H1 (cell line): Measurements from ENCODE around the gene CDK9. TPM values are rescaled to one million over a fixed set of nuclear protein-coding genes. Genes with fewer than 3 reads are reported as not detected.

Experiments used
- CTCF ChIA-PET: fragments of 300-600 bp; sonication (Branson Sonifier 250); formaldehyde crosslinking; loops from one replicate; lab custom pipeline; 2021; ENCODE audit not compliant: partially characterized antibody; lab: Charles Lee
- POLR2A ChIA-PET: fragments of 300-600 bp; sonication (Branson Sonifier 250); formaldehyde crosslinking; loops from one replicate; lab custom pipeline; 2021; ENCODE audit warnings: inconsistent platforms; ENCODE audit not compliant: partially characterized antibody; lab: Charles Lee
- DNase-seq, 2 experiments: peaks; one replicate each; pipeline versions ENCODE4 v3.0.0 to v3.0.0-alpha.2; 2010 to 2022; ENCODE audit warnings: low spot score in 2 of 2, low read depth in 1 of 2, mixed read lengths in 1 of 2
- FAIRE-seq: peaks from 2 replicates; lab custom pipeline; 2011; peaks lifted over from hg19 to GRCh38; lab: Jason Lieb, UNC
- H2AFZ ChIP-seq: 2 replicates; pipeline ENCODE4 v1.8.1; 2012; ENCODE audit warnings: low read length, inconsistent platforms
- H2AK5ac ChIP-seq: 2 replicates; pipeline ENCODE4 v1.6.1; 2013; ENCODE audit warnings: low read depth, low read length
- H2BK120ac ChIP-seq: replicated peaks from 2 replicates; pipeline ENCODE3; 2013; ENCODE audit warnings: low read depth, low read length, inconsistent platforms
- H2BK12ac ChIP-seq: 2 replicates; pipeline ENCODE4 v1.6.1; 2013; ENCODE audit warnings: low read depth, low read length
- H2BK15ac ChIP-seq: 2 replicates; pipeline ENCODE4 v1.6.1; 2013; ENCODE audit warnings: low read length
- H2BK20ac ChIP-seq: 2 replicates; pipeline ENCODE4 v1.6.1; 2013; ENCODE audit warnings: low read length
- H2BK5ac ChIP-seq: 2 replicates; pipeline ENCODE4 v1.6.1; 2013; ENCODE audit warnings: low read depth, low read length
- H3K14ac ChIP-seq: 2 replicates; pipeline ENCODE4 v1.6.1; 2013; ENCODE audit warnings: inconsistent platforms; ENCODE audit not compliant: insufficient read length
- H3K18ac ChIP-seq: 2 replicates; pipeline ENCODE4 v1.6.1; 2013; ENCODE audit warnings: low read length; ENCODE audit errors: extremely low read depth
- H3K23ac ChIP-seq: 2 replicates; pipeline ENCODE4 v1.6.1; 2013; ENCODE audit warnings: inconsistent platforms; ENCODE audit not compliant: insufficient read length
- H3K23me2 ChIP-seq: 2 replicates; pipeline ENCODE4 v1.6.1; 2013; ENCODE audit warnings: low read depth, low read length
- H3K27ac ChIP-seq: 2 replicates; pipeline ENCODE4 v1.6.1; 2011; ENCODE audit warnings: low read depth, low read length, inconsistent platforms
- H3K27me3 ChIP-seq, 4 experiments: replicated peaks in 1 of 4; 1 replicate in 1 of 4; 2 replicates in 3 of 4; pipeline versions ENCODE4 v1.6.1 to v1.8.1; 2011 to 2013; ENCODE audit warnings: low read length in 3 of 4, mild to moderate bottlenecking in 3 of 4, inconsistent platforms in 2 of 4, mixed read lengths in 2 of 4, moderate library complexity in 1 of 4; ENCODE audit not compliant: control insufficient read depth in 3 of 4, insufficient read depth in 3 of 4; ENCODE audit errors: extremely low read depth in 1 of 4
- H3K36me3 ChIP-seq, 4 experiments: 2 replicates each; pipeline versions ENCODE4 v1.6.1 to v1.8.1; 2011 to 2013; ENCODE audit warnings: mild to moderate bottlenecking in 4 of 4, low read length in 3 of 4, moderate library complexity in 2 of 4, control low read depth in 1 of 4, inconsistent platforms in 1 of 4; ENCODE audit not compliant: insufficient read depth in 4 of 4, control insufficient read depth in 2 of 4
- H3K4ac ChIP-seq: replicated peaks from 2 replicates; pipeline ENCODE3; 2013; ENCODE audit warnings: low read length, low read depth, mixed read lengths, inconsistent platforms; ENCODE audit not compliant: insufficient read length
- H3K4me1 ChIP-seq, 4 experiments: replicated peaks in 1 of 4; 1 replicate in 1 of 4; 2 replicates in 3 of 4; pipeline versions ENCODE4 v1.6.1 to v1.8.1; 2011 to 2013; ENCODE audit warnings: low read length in 3 of 4, inconsistent platforms in 2 of 4, mixed read lengths in 1 of 4; ENCODE audit not compliant: insufficient read depth in 4 of 4, control insufficient read depth in 3 of 4
- H3K4me2 ChIP-seq, 2 experiments: 2 replicates each; pipeline versions ENCODE4 v1.6.1 to v1.8.1; 2011 to 2013; ENCODE audit warnings: low read depth in 2 of 2, low read length in 2 of 2, control low read depth in 1 of 2, inconsistent platforms in 1 of 2, mild to moderate bottlenecking in 1 of 2; ENCODE audit not compliant: insufficient read depth in 1 of 2
- H3K4me3 ChIP-seq, 4 experiments: fragments of 200-600, 300-600 bp in 1 of 4; sonication (generic), shearing (Covaris generic), sonication (Bioruptor Twin) in 1 of 4; 2 replicates each; pipeline versions ENCODE4 v1.5.1 to v1.8.1; 2011 to 2016; ENCODE audit warnings: low read length in 4 of 4, low read depth in 3 of 4, control low read depth in 2 of 4, inconsistent platforms in 2 of 4, mild to moderate bottlenecking in 2 of 4, mixed read lengths in 1 of 4, moderate library complexity in 1 of 4; ENCODE audit not compliant: insufficient read depth in 2 of 4; ENCODE audit errors: extremely low read depth in 1 of 4
- H3K56ac ChIP-seq: replicated peaks from 2 replicates; pipeline ENCODE3; 2013; ENCODE audit warnings: low read depth, mild to moderate bottlenecking, mixed read lengths, low read length, inconsistent platforms; ENCODE audit not compliant: insufficient read length
- H3K79me1 ChIP-seq: 2 replicates; pipeline ENCODE4 v1.6.1; 2013; ENCODE audit warnings: low read depth, low read length, control low read depth
- H3K79me2 ChIP-seq, 2 experiments: 2 replicates each; pipeline versions ENCODE4 v1.6.1 to v1.8.1; 2012 to 2013; ENCODE audit warnings: low read length in 2 of 2, mild to moderate bottlenecking in 2 of 2, inconsistent platforms in 1 of 2; ENCODE audit not compliant: insufficient read depth in 2 of 2, control insufficient read depth in 1 of 2
- H3K9ac ChIP-seq, 4 experiments: replicated peaks in 1 of 4; 1 replicate in 1 of 4; 2 replicates in 3 of 4; pipeline versions ENCODE4 v1.6.1 to v1.8.1; 2011 to 2013; ENCODE audit warnings: low read depth in 3 of 4, low read length in 3 of 4, control low read depth in 2 of 4, mild to moderate bottlenecking in 2 of 4, moderate library complexity in 2 of 4, inconsistent platforms in 1 of 4; ENCODE audit errors: extremely low read depth in 1 of 4
- H3K9me3 ChIP-seq, 2 experiments: 2 replicates each; pipeline versions ENCODE4 v1.6.1 to v1.8.1; 2012 to 2013; ENCODE audit warnings: mild to moderate bottlenecking in 2 of 2, moderate library complexity in 2 of 2, control low read depth in 1 of 2, inconsistent platforms in 1 of 2, low read depth in 1 of 2, low read length in 1 of 2, mixed read lengths in 1 of 2; ENCODE audit not compliant: insufficient read depth in 2 of 2
- H4K20me1 ChIP-seq, 2 experiments: replicated peaks in 1 of 2; 2 replicates each; pipeline versions ENCODE3 to v1.8.1; 2011 to 2013; ENCODE audit warnings: inconsistent platforms in 2 of 2, low read length in 2 of 2, mild to moderate bottlenecking in 1 of 2; ENCODE audit not compliant: insufficient read depth in 2 of 2, control insufficient read depth in 1 of 2
- H4K5ac ChIP-seq: 2 replicates; pipeline ENCODE4 v1.6.1; 2013; ENCODE audit warnings: low read length, low read depth, mixed read lengths, inconsistent platforms; ENCODE audit not compliant: insufficient read length
- H4K8ac ChIP-seq: 2 replicates; pipeline ENCODE4 v1.8.0; 2013; ENCODE audit warnings: mild to moderate bottlenecking, moderate library complexity, low read length, inconsistent platforms; ENCODE audit not compliant: insufficient read depth; ENCODE audit errors: extremely low read depth
- H4K91ac ChIP-seq: replicated peaks from 2 replicates; pipeline ENCODE3; 2013; ENCODE audit warnings: low read length, mixed read lengths, inconsistent platforms; ENCODE audit not compliant: insufficient read length
- BRCA1 ChIP-seq: IDR thresholded peaks from 2 replicates; pipeline ENCODE4 v1.6.1; 2012; ENCODE audit warnings: low read depth, low read length, improper control_type of control experiment
- CBX5 ChIP-seq: fragments of 300-800, 300-1000 bp; sonication (generic); IDR thresholded peaks from 2 replicates; pipeline ENCODE4 v1.7.1; 2016; ENCODE audit warnings: antibody characterized with exemption, low read length, low read depth
- CHD1 ChIP-seq: IDR thresholded peaks from 2 replicates; pipeline ENCODE4 v1.6.1; 2012; ENCODE audit warnings: low read depth, low read length, improper control_type of control experiment
- CREB1 ChIP-seq: IDR thresholded peaks from 2 replicates; pipeline ENCODE4 v1.6.1; 2012; ENCODE audit warnings: inconsistent platforms
- CTBP2 ChIP-seq: IDR thresholded peaks from 2 replicates; pipeline ENCODE4 v1.7.0; 2011; ENCODE audit warnings: borderline replicate concordance, mild to moderate bottlenecking, moderate library complexity, mixed read lengths, low read length; ENCODE audit not compliant: insufficient read depth, insufficient read length
- GABPA ChIP-seq: IDR thresholded peaks from 2 replicates; pipeline ENCODE4 v1.6.1; 2011; ENCODE audit warnings: mild to moderate bottlenecking, low read length, moderate library complexity, borderline replicate concordance; ENCODE audit not compliant: insufficient read depth
- HDAC6 ChIP-seq: IDR thresholded peaks from one replicate; pipeline ENCODE4 v1.7.1; 2012; ENCODE audit warnings: low read depth, mild to moderate bottlenecking, inconsistent platforms, low read length, moderate library complexity
- RFX5 ChIP-seq: IDR thresholded peaks from 2 replicates; pipeline ENCODE4 v1.6.1; 2011; ENCODE audit warnings: low read depth, low read length, improper control_type of control experiment, borderline replicate concordance
- SP4 ChIP-seq: IDR thresholded peaks from 2 replicates; pipeline ENCODE4 v1.6.1; 2012; ENCODE audit warnings: low read length, inconsistent platforms
- SUZ12 ChIP-seq: fragments of 200-600 bp; sonication (generic); IDR thresholded peaks from 2 replicates; pipeline ENCODE4 v1.6.1; 2012; ENCODE audit warnings: mild to moderate bottlenecking, inconsistent platforms, low read length, moderate library complexity, mixed read lengths
- TCF12 ChIP-seq: IDR thresholded peaks from 2 replicates; pipeline ENCODE4 v1.6.1; 2011; ENCODE audit warnings: low read depth, mild to moderate bottlenecking, low read length
- ZNF274 ChIP-seq: IDR thresholded peaks from 2 replicates; pipeline ENCODE4 v1.7.0; 2012; ENCODE audit warnings: low read length, borderline replicate concordance; ENCODE audit errors: extremely low read depth
- WGBS, 2 experiments: shearing (Covaris generic) in 1 of 2; methylation state at CpG; one replicate each; pipeline versions ENCODE4 v1.1.6 to v1.1.7; 2013 to 2015; ENCODE audit warnings: low lambda C conversion rate in 2 of 2, mixed read lengths in 2 of 2, inconsistent platforms in 1 of 2, low coverage in 1 of 2, missing lambda C conversion rate in 1 of 2; ENCODE audit not compliant: insufficient replicate concordance in 2 of 2, insufficient coverage in 1 of 2, insufficient read length in 1 of 2; ENCODE audit errors: extremely low coverage in 1 of 2, missing lambda C conversion rate in 1 of 2; 5-methylcytosine and 5-hydroxymethylcytosine counted together
- polyA plus RNA-seq, 7 experiments: library from polyadenylated mRNA; depleted of rRNA in 3 of 7; stranded (reverse) in 5 of 7; unstranded in 2 of 7; fragments of >200 nt in 5 of 7; fragments of 200-250 nt in 2 of 7; gene quantifications; 1 replicate in 5 of 7; 2 replicates in 1 of 7; 4 replicates in 1 of 7; pipeline versions ENCODE4 v1.2.1 to v1.2.3, GENCODE V29; 2011 to 2013; ENCODE audit warnings: missing spikeins in 2 of 7, mixed read lengths in 2 of 7
- total RNA-seq: library from RNA; stranded (reverse); fragmentation: NEBNext Ultra II Directional; extraction: Animal tissue kit (Norgen Biotek cat#: 25700); gene quantifications from 2 replicates; pipeline ENCODE4 v1.2.1, GENCODE V29; 2021
- TF ChIP-seq, protein P1 (sequence below): IDR thresholded peaks from 2 replicates; pipeline ENCODE4 v1.6.1; 2012; ENCODE audit warnings: inconsistent platforms

Gene CDK9
- total and polyA plus RNA-seq, 2 of the 8 experiments (the other 6 are each of a cell fraction or from before 2014, with no cell fraction given), result 69.1 to 87.5 TPM

DNA sequence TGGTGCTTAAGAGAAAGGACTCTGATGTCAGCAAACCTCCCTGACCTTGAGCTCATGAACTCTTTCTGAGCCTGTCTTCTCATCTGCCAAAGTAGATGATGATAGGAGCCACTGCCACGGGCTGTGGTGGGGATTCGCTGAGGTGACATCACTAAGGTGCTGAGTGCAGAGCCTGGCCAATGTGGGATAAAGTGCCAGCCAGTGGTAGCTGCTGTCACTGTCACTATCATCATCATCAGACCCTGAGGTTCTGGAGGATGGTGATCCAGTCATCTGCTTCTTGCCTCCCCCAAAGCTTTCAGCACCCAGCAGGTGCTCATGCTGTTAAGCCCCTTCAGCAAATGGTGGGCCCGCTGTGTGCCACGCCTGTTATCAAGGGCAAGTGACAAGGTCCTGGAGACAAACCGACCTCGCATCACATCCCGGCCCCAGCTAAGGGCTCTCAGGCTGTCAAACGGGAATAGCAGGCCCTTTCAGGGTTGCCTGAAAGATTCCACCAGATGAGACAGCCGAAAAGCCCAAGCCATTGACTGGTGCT lies 23.2 kb downstream of the CDK9 start:
- FAIRE-seq (no peak), DNase-seq (no peak)
- Histone ChIP-seq H3K14ac (no peak overlapping the region), H2BK15ac (no peak overlapping the region), H3K4me3 (peak overlapping the region in 3 of 4 experiments; percentile 15 to 47 (median 19); a peak in 4 of 8 replicates), H3K23ac (no peak overlapping the region), H4K5ac (no peak overlapping the region), H2AFZ (no peak overlapping the region), H3K4ac (no peak overlapping the region), H4K91ac (no peak overlapping the region), H4K20me1 (peaks cover 2 to 19% of the 10 kb centered on the region in 2 experiments), H3K4me2 (peak overlapping the region; percentile 33 to 69), H3K23me2 (peaks cover 2% of the 10 kb centered on the region; the same call in 1 of the 2 replicates), H3K9me3 (no peaks in the 10 kb centered on the region), H3K36me3 (peaks cover 15 to 28% (median 24%) of the 10 kb centered on the region in 4 experiments; a peak in 7 of 8 replicates), H3K27me3 (no peaks in the 10 kb centered on the region), H3K79me1 (peaks cover 7% of the 10 kb centered on the region), H3K79me2 (peaks cover 0 to 5% of the 10 kb centered on the region in 2 experiments; a peak in 2 of 4 replicates), H2BK5ac (no peak overlapping the region; the same call in 1 of the 2 replicates), H2AK5ac (no peak overlapping the region), H4K8ac (0 out of 2 replicates have a peak overlapping the region, but pooled peaks have one; percentile 64), H3K9ac (peak overlapping the region in 2 of 4 experiments; percentile 26 to 53; a peak in 2 of 7 replicates), H2BK20ac (no peak overlapping the region), H2BK12ac (no peak overlapping the region), H3K4me1 (peaks cover 0 to 10% (median 8%) of the 10 kb centered on the region in 4 experiments; a peak in 5 of 7 replicates), H3K27ac (no peak overlapping the region), H3K56ac (no peak overlapping the region), H2BK120ac (no peak overlapping the region), H3K18ac (no peak overlapping the region)
- WGBS, 2 experiments, result 78% methylated on average over 9 of the region's 9 CpGs; no CpG with 5 or more reads in 1 of the 2 experiments
- TF ChIP-seq CREB1 (no peak), CBX5 (no peak), SP4 (no peak), TCF12 (no peak), HDAC6 (no peak), GABPA (no peak), ZNF274 (no peak), BRCA1 (no peak), CTBP2 (no peak), CHD1 (no peak), SUZ12 (no peak), RFX5 (no peak)
- TF ChIP-seq, protein P1, sequence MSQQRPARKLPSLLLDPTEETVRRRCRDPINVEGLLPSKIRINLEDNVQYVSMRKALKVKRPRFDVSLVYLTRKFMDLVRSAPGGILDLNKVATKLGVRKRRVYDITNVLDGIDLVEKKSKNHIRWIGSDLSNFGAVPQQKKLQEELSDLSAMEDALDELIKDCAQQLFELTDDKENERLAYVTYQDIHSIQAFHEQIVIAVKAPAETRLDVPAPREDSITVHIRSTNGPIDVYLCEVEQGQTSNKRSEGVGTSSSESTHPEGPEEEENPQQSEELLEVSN, result no peak
- ChIA-PET POLR2A (interaction anchor here (0.7 to 2.8 kb wide), 10 partner anchors 10 to 102 kb away, joined by 3 to 14 read pairs (median 5); no protein-coding TSS in a partner anchor), CTCF (interaction anchor here (0.6 to 1.7 kb wide), 7 partner anchors 10 to 66 kb away, joined by 3 to 7 read pairs (median 5); no protein-coding TSS in a partner anchor)
